Hepatocyte (in vitro differentiated cells): Measurements from ENCODE around the gene CSF1R.

Experiments
- EZH2 ChIP-seq: fragments of 200-600 bp; sonication (generic); IDR thresholded peaks from 2 replicates; pipeline ENCODE4 v1.6.1; 2016; ENCODE audit warnings: antibody characterized with exemption, mild to moderate bottlenecking, borderline replicate concordance
- EZH2phosphoT487 ChIP-seq: fragments of 200-600 bp; sonication (generic); IDR thresholded peaks from one replicate; pipeline ENCODE4 v1.6.1; 2018; ENCODE audit warnings: antibody characterized with exemption, mild to moderate bottlenecking, low read depth, moderate library complexity; ENCODE audit not compliant: unreplicated experiment, severe bottlenecking
- TF ChIP-seq, protein P1 (sequence below): fragments of 200-600 bp; sonication (generic); IDR thresholded peaks from 2 replicates; pipeline ENCODE4 v1.5.1; 2016; ENCODE audit warnings: antibody characterized with exemption, mild to moderate bottlenecking; ENCODE audit not compliant: poor library complexity

GRCh38 chr5:150075806-150076205 lies 10.5 kb downstream of the CSF1R start:
- TF ChIP-seq EZH2 (no peak), EZH2phosphoT487 (no peak)
- TF ChIP-seq, protein P1, sequence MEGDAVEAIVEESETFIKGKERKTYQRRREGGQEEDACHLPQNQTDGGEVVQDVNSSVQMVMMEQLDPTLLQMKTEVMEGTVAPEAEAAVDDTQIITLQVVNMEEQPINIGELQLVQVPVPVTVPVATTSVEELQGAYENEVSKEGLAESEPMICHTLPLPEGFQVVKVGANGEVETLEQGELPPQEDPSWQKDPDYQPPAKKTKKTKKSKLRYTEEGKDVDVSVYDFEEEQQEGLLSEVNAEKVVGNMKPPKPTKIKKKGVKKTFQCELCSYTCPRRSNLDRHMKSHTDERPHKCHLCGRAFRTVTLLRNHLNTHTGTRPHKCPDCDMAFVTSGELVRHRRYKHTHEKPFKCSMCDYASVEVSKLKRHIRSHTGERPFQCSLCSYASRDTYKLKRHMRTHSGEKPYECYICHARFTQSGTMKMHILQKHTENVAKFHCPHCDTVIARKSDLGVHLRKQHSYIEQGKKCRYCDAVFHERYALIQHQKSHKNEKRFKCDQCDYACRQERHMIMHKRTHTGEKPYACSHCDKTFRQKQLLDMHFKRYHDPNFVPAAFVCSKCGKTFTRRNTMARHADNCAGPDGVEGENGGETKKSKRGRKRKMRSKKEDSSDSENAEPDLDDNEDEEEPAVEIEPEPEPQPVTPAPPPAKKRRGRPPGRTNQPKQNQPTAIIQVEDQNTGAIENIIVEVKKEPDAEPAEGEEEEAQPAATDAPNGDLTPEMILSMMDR = no peak
